Measurements from ENCODE around the gene LRPAP1. TPM values are rescaled to one million over a fixed set of nuclear protein-coding genes. Genes with fewer than 3 reads are reported as not detected.
"Not testable (repeated sequence)": the region's sequence is repeated elsewhere in the genome, so short reads cannot be mapped to it uniquely, and the experiment has no call there.

LRPAP1 gene
- total RNA-seq, 1 experiment from 2014 or later: 109 TPM

GRCh38 chr4:3512279-3512678 lies 19.9 kb downstream of the LRPAP1 start:
- no peak for DNase-seq
- peaks cover 72% of the 10 kb centered on the region for H3K36me3 ChIP-seq
- no peak overlapping the region for H3K27ac ChIP-seq
- H3K27me3 ChIP-seq: no peaks in the 10 kb centered on the region
- H3K4me3 ChIP-seq: no peak overlapping the region
- no peaks in the 10 kb centered on the region for H3K9me3 ChIP-seq (replicated peaks)
- H3K4me1 ChIP-seq: no peaks in the 10 kb centered on the region

- H3K4me3 ChIP-seq; H3K9me3 ChIP-seq (replicated peaks); H3K4me1 ChIP-seq; H3K27me3 ChIP-seq; DNase-seq; H3K27ac ChIP-seq: not testable (repeated sequence)
- H3K36me3 ChIP-seq: peaks cover 66% of the 10 kb centered on the region
These were observed 20.6 kb downstream of the LRPAP1 start for GRCh38 chr4:3511601-3512000.

- no peaks in the 10 kb centered on the region for H3K4me1 ChIP-seq
- H3K27me3 ChIP-seq: no peaks in the 10 kb centered on the region
- H3K36me3 ChIP-seq: peaks cover 62% of the 10 kb centered on the region
- H3K9me3 ChIP-seq (replicated peaks): no peaks in the 10 kb centered on the region
- no peak overlapping the region for H3K27ac ChIP-seq
- H3K4me3 ChIP-seq: no peak overlapping the region
- DNase-seq: no peak
These were observed 21.0 kb downstream of the LRPAP1 start for GRCh38 chr4:3511187-3511586.

GRCh38 chr4:3510481-3510880 lies 21.7 kb downstream of the LRPAP1 start:
- Histone ChIP-seq H3K4me1 (no peaks in the 10 kb centered on the region), H3K27ac (no peak overlapping the region), H3K36me3 (peaks cover 57% of the 10 kb centered on the region), H3K9me3 (replicated peaks) (no peaks in the 10 kb centered on the region), H3K4me3 (no peak overlapping the region), H3K27me3 (no peaks in the 10 kb centered on the region)
- DNase-seq: no peak

GRCh38 chr4:3508542-3508941 lies 23.7 kb downstream of the LRPAP1 start:
- Histone ChIP-seq H3K4me3 (no peak overlapping the region), H3K9me3 (replicated peaks) (no peaks in the 10 kb centered on the region), H3K36me3 (peaks cover 43% of the 10 kb centered on the region), H3K27me3 (no peaks in the 10 kb centered on the region), H3K4me1 (no peaks in the 10 kb centered on the region), H3K27ac (no peak overlapping the region)
- DNase-seq: no peak

- no peak for DNase-seq
- no peaks in the 10 kb centered on the region for H3K27me3 ChIP-seq
- no peak overlapping the region for H3K27ac ChIP-seq
- H3K4me3 ChIP-seq: no peak overlapping the region
- no peaks in the 10 kb centered on the region for H3K9me3 ChIP-seq (replicated peaks)
- H3K36me3 ChIP-seq: peaks cover 20% of the 10 kb centered on the region
- no peaks in the 10 kb centered on the region for H3K4me1 ChIP-seq
These were observed 27.0 kb downstream of the LRPAP1 start for GRCh38 chr4:3505231-3505630.

GRCh38 chr4:3502941-3503936 lies 29.0 kb downstream of the LRPAP1 start:
- Histone ChIP-seq H3K27ac (no peak overlapping the region), H3K27me3 (no peaks in the 10 kb centered on the region), H3K36me3 (peaks cover 9% of the 10 kb centered on the region), H3K9me3 (replicated peaks) (no peaks in the 10 kb centered on the region), H3K4me3 (no peak overlapping the region), H3K4me1 (no peaks in the 10 kb centered on the region)
- no peak for DNase-seq

GRCh38 chr4:3501825-3502425 lies 30.3 kb downstream of the LRPAP1 start:
- H3K4me3 ChIP-seq: no peak overlapping the region
- H3K27ac ChIP-seq: no peak overlapping the region

GRCh38 chr4:3501126-3501824 lies 30.9 kb downstream of the LRPAP1 start:
- peaks cover 5% of the 10 kb centered on the region; the same call in 1 of the 2 replicates for H3K36me3 ChIP-seq
- H3K9me3 ChIP-seq (replicated peaks): no peaks in the 10 kb centered on the region
- no peaks in the 10 kb centered on the region for H3K4me1 ChIP-seq
- H3K27ac ChIP-seq: no peak overlapping the region
- no peaks in the 10 kb centered on the region for H3K27me3 ChIP-seq
- H3K4me3 ChIP-seq: no peak overlapping the region
- no peak for DNase-seq

More at GRCh38 chr4:3501825-3502425, 30.3 kb downstream of the LRPAP1 start:
- Histone ChIP-seq H3K4me1 (no peaks in the 10 kb centered on the region), H3K9me3 (replicated peaks) (no peaks in the 10 kb centered on the region), H3K27me3 (no peaks in the 10 kb centered on the region), H3K36me3 (peaks cover 5% of the 10 kb centered on the region; the same call in 1 of the 2 replicates)
- DNase-seq: no peak

- Histone ChIP-seq H3K4me3 (no peak overlapping the region), H3K36me3 (peaks cover 5% of the 10 kb centered on the region; the same call in 1 of the 2 replicates), H3K27me3 (no peaks in the 10 kb centered on the region), H3K27ac (no peak overlapping the region), H3K4me1 (no peaks in the 10 kb centered on the region), H3K9me3 (replicated peaks) (no peaks in the 10 kb centered on the region)
- DNase-seq: no peak
These were observed 31.6 kb downstream of the LRPAP1 start for GRCh38 chr4:3500634-3501101.

GRCh38 chr4:3500111-3500510 lies 32.1 kb downstream of the LRPAP1 start:
- DNase-seq: no peak
- H3K9me3 ChIP-seq (replicated peaks): no peaks in the 10 kb centered on the region
- H3K27ac ChIP-seq: no peak overlapping the region
- H3K27me3 ChIP-seq: no peaks in the 10 kb centered on the region
- peaks cover 5% of the 10 kb centered on the region; the same call in 1 of the 2 replicates for H3K36me3 ChIP-seq
- no peak overlapping the region for H3K4me3 ChIP-seq
- no peaks in the 10 kb centered on the region for H3K4me1 ChIP-seq

- DNase-seq: no peak
- no peaks in the 10 kb centered on the region for H3K27me3 ChIP-seq
- H3K4me3 ChIP-seq: no peak overlapping the region
- H3K27ac ChIP-seq: no peak overlapping the region
- H3K36me3 ChIP-seq: peaks cover 5% of the 10 kb centered on the region; the same call in 1 of the 2 replicates
- H3K4me1 ChIP-seq: no peaks in the 10 kb centered on the region
- no peaks in the 10 kb centered on the region for H3K9me3 ChIP-seq (replicated peaks)
These were observed 32.5 kb downstream of the LRPAP1 start for GRCh38 chr4:3499710-3500109.

- Histone ChIP-seq H3K9me3 (replicated peaks) (no peaks in the 10 kb centered on the region), H3K27me3 (no peaks in the 10 kb centered on the region), H3K4me3 (no peak overlapping the region), H3K4me1 (peaks cover under 1% of the 10 kb centered on the region; the same call in 1 of the 2 replicates), H3K36me3 (peaks cover 5% of the 10 kb centered on the region; the same call in 1 of the 2 replicates), H3K27ac (no peak overlapping the region)
- DNase-seq: no peak
These were observed 33.2 kb downstream of the LRPAP1 start for GRCh38 chr4:3498901-3499510.

GRCh38 chr4:3498407-3498806 lies 33.8 kb downstream of the LRPAP1 start:
- Histone ChIP-seq H3K4me3 (no peak overlapping the region), H3K27me3 (no peaks in the 10 kb centered on the region), H3K4me1 (peaks cover 2% of the 10 kb centered on the region; the same call in 1 of the 2 replicates), H3K27ac (no peak overlapping the region), H3K36me3 (peaks cover 2% of the 10 kb centered on the region; the same call in 1 of the 2 replicates), H3K9me3 (replicated peaks) (no peaks in the 10 kb centered on the region)
- DNase-seq: no peak
